ENCODE measurements around the gene ATPAF1.

DNA sequence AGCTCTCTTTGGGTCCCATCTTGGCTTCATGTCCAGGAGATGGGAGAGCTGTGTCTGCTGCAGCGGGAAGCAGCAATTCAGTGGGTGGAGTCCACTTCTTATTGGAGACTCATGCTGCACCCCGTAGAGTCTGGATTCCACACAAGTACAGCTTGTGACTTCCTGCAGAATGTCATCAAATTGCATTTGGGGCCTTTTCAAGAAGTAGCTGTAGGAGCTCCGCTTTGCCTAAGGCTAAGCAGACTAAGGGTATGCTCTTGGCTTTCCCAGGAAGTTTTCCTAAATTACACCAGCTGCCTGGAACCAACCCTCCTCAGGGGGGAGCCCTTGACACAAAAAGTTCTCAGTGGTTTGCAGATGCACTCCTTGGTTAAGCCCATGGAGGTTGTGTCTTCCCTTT is 45.8 kb downstream of the ATPAF1 start:
- TF ChIP-seq, protein P1, sequence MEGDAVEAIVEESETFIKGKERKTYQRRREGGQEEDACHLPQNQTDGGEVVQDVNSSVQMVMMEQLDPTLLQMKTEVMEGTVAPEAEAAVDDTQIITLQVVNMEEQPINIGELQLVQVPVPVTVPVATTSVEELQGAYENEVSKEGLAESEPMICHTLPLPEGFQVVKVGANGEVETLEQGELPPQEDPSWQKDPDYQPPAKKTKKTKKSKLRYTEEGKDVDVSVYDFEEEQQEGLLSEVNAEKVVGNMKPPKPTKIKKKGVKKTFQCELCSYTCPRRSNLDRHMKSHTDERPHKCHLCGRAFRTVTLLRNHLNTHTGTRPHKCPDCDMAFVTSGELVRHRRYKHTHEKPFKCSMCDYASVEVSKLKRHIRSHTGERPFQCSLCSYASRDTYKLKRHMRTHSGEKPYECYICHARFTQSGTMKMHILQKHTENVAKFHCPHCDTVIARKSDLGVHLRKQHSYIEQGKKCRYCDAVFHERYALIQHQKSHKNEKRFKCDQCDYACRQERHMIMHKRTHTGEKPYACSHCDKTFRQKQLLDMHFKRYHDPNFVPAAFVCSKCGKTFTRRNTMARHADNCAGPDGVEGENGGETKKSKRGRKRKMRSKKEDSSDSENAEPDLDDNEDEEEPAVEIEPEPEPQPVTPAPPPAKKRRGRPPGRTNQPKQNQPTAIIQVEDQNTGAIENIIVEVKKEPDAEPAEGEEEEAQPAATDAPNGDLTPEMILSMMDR (IDR thresholded peaks at IDR 0.05): peak in 3 of 4 experiments; percentile 30 to 60 (median 56)
- no peak for TF ChIP-seq POLR2A (IDR thresholded peaks at IDR 0.05)

Data from prostate gland (tissue), 2 donors.